GM21526 (cell line): ENCODE data around the gene MYO10.
"Not testable (repeated sequence)": the region's sequence is repeated elsewhere in the genome, so short reads cannot be mapped to it uniquely, and the experiment has no call there.

Experiments used
- ATAC-seq: cut with Tn5 transposase; IDR thresholded peaks from one replicate; pipeline ENCODE4 v1.9.1; 2021; ENCODE audit warnings: moderate library complexity; ENCODE audit not compliant: unreplicated experiment, low FRiP score

The MYO10 gene

GRCh38 chr5:16831326-16831725, 104.8 kb downstream of the MYO10 start:
- not testable (repeated sequence) for ATAC-seq

GRCh38 chr5:16827755-16828154, 108.3 kb downstream of the MYO10 start:
- ATAC-seq = no peak

- no peak for ATAC-seq
Observed at GRCh38 chr5:16826379-16827125, 109.5 kb downstream of the MYO10 start.

- no peak for ATAC-seq
Observed at GRCh38 chr5:16819522-16820167, 116.4 kb downstream of the MYO10 start.

GRCh38 chr5:16815432-16815831, 120.7 kb downstream of the MYO10 start:
- no peak for ATAC-seq

GRCh38 chr5:16812911-16813310, 123.2 kb downstream of the MYO10 start:
- ATAC-seq = no peak

- no peak for ATAC-seq
Observed at GRCh38 chr5:16812448-16812847, 123.6 kb downstream of the MYO10 start.

- no peak for ATAC-seq
Observed at GRCh38 chr5:16810208-16810854, 125.8 kb downstream of the MYO10 start.

- no peak for ATAC-seq
Observed at GRCh38 chr5:16809395-16810207, 126.5 kb downstream of the MYO10 start.

- no peak for ATAC-seq
Observed at GRCh38 chr5:16809010-16809394, 127.1 kb downstream of the MYO10 start.

- ATAC-seq = no peak
Observed at GRCh38 chr5:16808021-16808420, 128.1 kb downstream of the MYO10 start.

GRCh38 chr5:16807547-16807864, 128.6 kb downstream of the MYO10 start:
- no peak for ATAC-seq

- ATAC-seq = no peak
Observed at GRCh38 chr5:16806711-16807546, 129.2 kb downstream of the MYO10 start.

GRCh38 chr5:16805486-16805885, 130.6 kb downstream of the MYO10 start:
- ATAC-seq = no peak

GRCh38 chr5:16803831-16804230, 132.3 kb downstream of the MYO10 start:
- ATAC-seq = no peak

- ATAC-seq = no peak
Observed at GRCh38 chr5:16800477-16800876, 135.6 kb downstream of the MYO10 start.

- no peak for ATAC-seq
Observed at GRCh38 chr5:16799796-16800195, 136.3 kb downstream of the MYO10 start.

GRCh38 chr5:16797951-16798350, 138.1 kb downstream of the MYO10 start:
- no peak for ATAC-seq

- ATAC-seq = no peak
Observed at GRCh38 chr5:16794269-16794913, 141.7 kb downstream of the MYO10 start.
